Panc1 (cell line): ENCODE measurements around the gene PFKL.

Experiments
- SIN3A ChIP-seq: IDR thresholded peaks from 2 replicates; pipeline ENCODE4 v1.6.1; 2012; ENCODE audit warnings: low read depth, mild to moderate bottlenecking, low read length, moderate library complexity, borderline replicate concordance; ENCODE audit not compliant: insufficient read depth
- TF ChIP-seq, protein P1 (sequence below): fragments of 450-650 bp; IDR thresholded peaks from 2 replicates; pipeline ENCODE4 v1.5.1; 2017; ENCODE audit warnings: mild to moderate bottlenecking

GRCh38 chr21:44331650-44332307 lies 31.9 kb downstream of the PFKL start:
- TF ChIP-seq, protein P1, sequence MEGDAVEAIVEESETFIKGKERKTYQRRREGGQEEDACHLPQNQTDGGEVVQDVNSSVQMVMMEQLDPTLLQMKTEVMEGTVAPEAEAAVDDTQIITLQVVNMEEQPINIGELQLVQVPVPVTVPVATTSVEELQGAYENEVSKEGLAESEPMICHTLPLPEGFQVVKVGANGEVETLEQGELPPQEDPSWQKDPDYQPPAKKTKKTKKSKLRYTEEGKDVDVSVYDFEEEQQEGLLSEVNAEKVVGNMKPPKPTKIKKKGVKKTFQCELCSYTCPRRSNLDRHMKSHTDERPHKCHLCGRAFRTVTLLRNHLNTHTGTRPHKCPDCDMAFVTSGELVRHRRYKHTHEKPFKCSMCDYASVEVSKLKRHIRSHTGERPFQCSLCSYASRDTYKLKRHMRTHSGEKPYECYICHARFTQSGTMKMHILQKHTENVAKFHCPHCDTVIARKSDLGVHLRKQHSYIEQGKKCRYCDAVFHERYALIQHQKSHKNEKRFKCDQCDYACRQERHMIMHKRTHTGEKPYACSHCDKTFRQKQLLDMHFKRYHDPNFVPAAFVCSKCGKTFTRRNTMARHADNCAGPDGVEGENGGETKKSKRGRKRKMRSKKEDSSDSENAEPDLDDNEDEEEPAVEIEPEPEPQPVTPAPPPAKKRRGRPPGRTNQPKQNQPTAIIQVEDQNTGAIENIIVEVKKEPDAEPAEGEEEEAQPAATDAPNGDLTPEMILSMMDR = no peak
- no peak for TF ChIP-seq SIN3A
